Gastroesophageal sphincter (tissue), 3 donors: ENCODE measurements around the gene MAPT.

ENCODE experiments used
- CTCF ChIP-seq, 4 experiments: fragments of 200-600 bp in 2 of 4; fragments of 450-650 bp in 2 of 4; sonication (generic) in 1 of 4; IDR thresholded peaks; one replicate each; pipeline ENCODE4 v1.5.1; 2017 to 2019; ENCODE audit warnings: antibody characterized with exemption in 4 of 4, mild to moderate bottlenecking in 2 of 4, moderate library complexity in 2 of 4
- EP300 ChIP-seq: sonication (generic); formaldehyde crosslinking; IDR thresholded peaks from one replicate; pipeline ENCODE4 v1.6.1; 2017; ENCODE audit warnings: antibody characterized with exemption, mild to moderate bottlenecking
- POLR2AphosphoS5 ChIP-seq: sonication (generic); formaldehyde crosslinking; IDR thresholded peaks from one replicate; pipeline ENCODE4 v1.6.1; 2017; ENCODE audit warnings: antibody characterized with exemption

GRCh38 chr17:46044989-46045388 is 150.6 kb downstream of the MAPT start:
- TF ChIP-seq CTCF (IDR thresholded peaks at IDR 0.05) (no peak), POLR2AphosphoS5 (no peak), EP300 (no peak)
